Parietal lobe (tissue), 1 donor: Measurements from ENCODE around the gene PHF19. TPM values are rescaled to one million over a fixed set of nuclear protein-coding genes. Genes with fewer than 3 reads are reported as not detected.

Experiments used
- total RNA-seq: library from RNA; depleted of rRNA; stranded (reverse); fragments of >200 nt; gene quantifications from one replicate; pipeline ENCODE4 v1.2.3, GENCODE V29; 2014

PHF19 gene
- 11.6 TPM for total RNA-seq

GRCh38 chr9:120876842-120877240 is at the start of gene PHF19:
Gene PHF19 (minus strand): TSS chr9:120877188. CDS start chr9:120874741, 2,447 bp downstream.

GRCh38 chr9:120926397-120926928 is 49.5 kb upstream of the PHF19 start, which contains the start of gene TRAF1:
Gene TRAF1 (minus strand): TSS chr9:120926796. CDS start chr9:120926075, 721 bp downstream.

GRCh38 chr9:120842685-120843485 is 34.1 kb downstream of the PHF19 start, which contains the start of gene PSMD5:
Gene PSMD5 (minus strand): TSS chr9:120842922. CDS start chr9:120842909, 13 bp downstream.

Other genes with a start within 250 kb of the PHF19 start
- 61.3 TPM for gene MEGF9, start 162.7 kb downstream of the PHF19 start, total RNA-seq
- gene FBXW2, start 83.8 kb downstream of the PHF19 start, total RNA-seq, result 61.7 TPM
- gene PSMD5, start 34.3 kb downstream of the PHF19 start, total RNA-seq, result 31.6 TPM
- gene TRAF1, start 49.6 kb upstream of the PHF19 start, total RNA-seq, result 5.0 TPM
- 12.2 TPM for gene C5, start 173.1 kb upstream of the PHF19 start, total RNA-seq
- gene CNTRL, start 197.8 kb upstream of the PHF19 start, total RNA-seq, result 33.8 TPM